ENCODE results near the gene RAB9B.

RAB9B gene

GRCh38 chrX:103811858-103812257, 20.2 kb downstream of the RAB9B start:
- DNase-seq (ENCODE audit: low read depth in 2 of 2) = no peak

- DNase-seq (ENCODE audit: low read depth in 2 of 2) = no peak
Measured at GRCh38 chrX:103806862-103807474, 25.1 kb downstream of the RAB9B start.

- DNase-seq (ENCODE audit: low read depth in 2 of 2) = no peak
Measured at GRCh38 chrX:103805860-103806259, 26.2 kb downstream of the RAB9B start.

GRCh38 chrX:103800318-103800717, 31.7 kb downstream of the RAB9B start:
- no peak for DNase-seq (ENCODE audit: low read depth in 2 of 2)

GRCh38 chrX:103797691-103798090, 34.4 kb downstream of the RAB9B start:
- no peak for DNase-seq (ENCODE audit: low read depth in 2 of 2)

- no peak for DNase-seq (ENCODE audit: low read depth in 2 of 2)
Measured at GRCh38 chrX:103794119-103794518, 37.9 kb downstream of the RAB9B start.

- DNase-seq (ENCODE audit: low read depth in 2 of 2) = no peak
Measured at GRCh38 chrX:103793545-103793940, 38.5 kb downstream of the RAB9B start.

- no peak for DNase-seq (ENCODE audit: low read depth in 2 of 2)
Measured at GRCh38 chrX:103792916-103793544, 39.0 kb downstream of the RAB9B start.

GRCh38 chrX:103791826-103792485, 40.1 kb downstream of the RAB9B start:
- DNase-seq (ENCODE audit: low read depth in 2 of 2) = no peak

GRCh38 chrX:103791228-103791627, 40.8 kb downstream of the RAB9B start:
- DNase-seq (ENCODE audit: low read depth in 2 of 2) = no peak

GRCh38 chrX:103789004-103789403, 43.1 kb downstream of the RAB9B start:
- no peak for DNase-seq (ENCODE audit: low read depth in 2 of 2)

GRCh38 chrX:103783971-103784370, 48.1 kb downstream of the RAB9B start:
- DNase-seq (ENCODE audit: low read depth in 2 of 2) = no peak

- DNase-seq (ENCODE audit: low read depth in 2 of 2) = no peak
Measured at GRCh38 chrX:103783196-103783595, 48.9 kb downstream of the RAB9B start.

- no peak for DNase-seq (ENCODE audit: low read depth in 2 of 2)
Measured at GRCh38 chrX:103782640-103783039, 49.4 kb downstream of the RAB9B start.

GRCh38 chrX:103781706-103782105, 50.4 kb downstream of the RAB9B start:
- no peak for DNase-seq (ENCODE audit: low read depth in 2 of 2)

- no peak for DNase-seq (ENCODE audit: low read depth in 2 of 2)
Measured at GRCh38 chrX:103781062-103781402, 51.0 kb downstream of the RAB9B start.

GRCh38 chrX:103780336-103781061, 51.6 kb downstream of the RAB9B start:
- no peak for DNase-seq (ENCODE audit: low read depth in 2 of 2)

GRCh38 chrX:103779141-103779789, 52.8 kb downstream of the RAB9B start:
- no peak for DNase-seq (ENCODE audit: low read depth in 2 of 2)

GRCh38 chrX:103776546-103776945, 55.5 kb downstream of the RAB9B start, which contains the start of gene PLP1:
Gene PLP1, plus strand, starts transcription at chrX:103776840. Its CDS starts 156 bp downstream, at chrX:103776996.
- DNase-seq (ENCODE audit: low read depth in 2 of 2) = no peak

- no peak for DNase-seq (ENCODE audit: low read depth in 2 of 2)
Measured at GRCh38 chrX:103774070-103774642, 57.9 kb downstream of the RAB9B start.

- DNase-seq (ENCODE audit: low read depth in 2 of 2) = no peak
Measured at GRCh38 chrX:103773445-103773844, 58.6 kb downstream of the RAB9B start.
